Activated B cell treated with CpG ODN at 0.5 μM for 24 hours (primary cell): ENCODE data around the gene H2BK1. TPM values are rescaled to one million over a fixed set of nuclear protein-coding genes. Genes with fewer than 3 reads are reported as not detected.
A peak's percentile ranks its signal among the peaks of the same experiment; 100 is the strongest.

ENCODE experiments used
- ATAC-seq: fragments of 200-7000 bp; cut with Tn5 transposase; one replicate; pipeline ENCODE4 v1.10.0; 2021; ENCODE audit warnings: low read depth, mild to moderate bottlenecking, moderate library complexity
- CTCF ChIA-PET: fragments of 350-600 bp; sonication (Branson Sonifier 250); formaldehyde crosslinking; loops from one replicate; lab custom pipeline; 2021; ENCODE audit warnings: antibody characterized with exemption; lab: Charles Lee
- POLR2A ChIA-PET: fragments of 350-600 bp; sonication (Branson Sonifier 250); formaldehyde crosslinking; loops from one replicate; lab custom pipeline; 2021; ENCODE audit warnings: antibody characterized with exemption; lab: Charles Lee
- DNase-seq: peaks from one replicate; pipeline ENCODE4 v3.0.0; 2022
- H3K27ac Mint-ChIP-seq: one replicate; pipeline ENCODE4 v1.8.0; 2020; ENCODE audit warnings: mixed read lengths
- H3K27me3 Mint-ChIP-seq: one replicate; pipeline ENCODE4 v1.8.0; 2021; ENCODE audit warnings: mixed read lengths
- H3K36me3 Mint-ChIP-seq: one replicate; pipeline ENCODE4 v1.8.0; 2021; ENCODE audit warnings: low read depth, mixed read lengths
- H3K4me1 Mint-ChIP-seq: one replicate; pipeline ENCODE4 v1.8.0; 2021; ENCODE audit warnings: mixed read lengths
- H3K4me3 Mint-ChIP-seq: one replicate; pipeline ENCODE4 v1.8.0; 2020; ENCODE audit warnings: mild to moderate bottlenecking, mixed read lengths
- H3K9me3 Mint-ChIP-seq: one replicate; pipeline ENCODE4 v1.8.0; 2020; ENCODE audit warnings: mixed read lengths
- intact Hi-C: fragments of 100-400 bp; cut with micrococcal nuclease; formaldehyde crosslinking; loops from one replicate; pipeline ENCODE4 v1.15.1; 2024
- total RNA-seq: library from RNA; stranded (reverse); gene quantifications from 2 replicates; pipeline ENCODE4 v1.2.3, GENCODE V29; 2022
- TF ChIP-seq, protein P1 (sequence below): fragments of 200-600 bp; IDR thresholded peaks from one replicate; pipeline ENCODE4 v1.8.0; 2022; ENCODE audit warnings: antibody characterized with exemption, mild to moderate bottlenecking

Gene H2BK1
- total RNA-seq, 1 donor from 2014 or later, result 1.8 TPM

DNA sequence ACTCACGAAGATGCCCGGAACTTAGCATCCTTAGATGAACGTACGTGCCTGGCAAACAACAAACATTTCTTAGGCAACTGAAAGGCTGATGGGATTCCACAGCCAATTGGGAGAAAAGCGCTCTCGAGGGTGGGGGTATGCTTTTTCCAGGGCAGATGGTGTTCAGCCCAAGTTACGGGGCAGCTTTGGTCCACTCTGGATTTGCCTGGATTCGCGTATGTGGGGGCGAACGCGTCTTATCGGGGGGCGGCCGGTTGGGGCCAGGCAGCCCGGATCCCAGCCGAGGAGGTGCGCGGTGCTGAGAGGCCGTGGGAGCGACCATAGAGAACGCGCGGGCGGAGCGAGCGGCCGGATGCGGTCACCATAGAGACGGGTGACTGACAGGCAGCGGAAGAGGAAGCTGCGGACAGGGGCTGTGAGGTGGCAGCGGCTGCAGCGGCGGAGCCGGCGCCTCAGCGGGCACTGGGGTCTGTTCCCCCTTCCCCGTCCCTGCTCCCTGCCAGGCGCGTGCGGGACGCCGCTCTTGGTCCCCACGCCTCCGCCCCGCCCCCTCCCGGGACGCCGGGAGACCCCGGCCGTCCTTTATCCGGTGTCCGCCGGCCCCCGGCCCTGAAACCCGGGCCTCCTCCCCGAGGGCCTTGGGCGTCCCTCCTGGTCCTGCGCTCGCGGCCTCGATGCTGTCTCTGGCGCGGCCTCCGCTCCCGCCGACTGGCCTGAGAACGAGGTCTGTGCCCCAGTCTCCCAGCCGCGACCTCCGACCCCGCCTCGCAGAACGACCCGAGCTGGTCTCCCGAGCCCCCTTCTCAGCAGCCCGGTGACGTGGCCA, 22.0 kb upstream of the H2BK1 start, which contains the start of gene CHPF2:
Gene CHPF2, plus strand, starts transcription at position 393 of the 826 bp plus-strand sequence. CDS start 1,529 bp downstream, outside the sequence.
- Mint-ChIP-seq H3K9me3 (no peaks in the 10 kb centered on the region), H3K4me3 (peak within 1 kb of the TSS; percentile 99), H3K36me3 (peaks cover 29% of the 10 kb centered on the region), H3K27me3 (no peaks in the 10 kb centered on the region), H3K27ac (peak within 1 kb of the TSS; percentile 96), H3K4me1 (peaks cover 35% of the 10 kb centered on the region)
- DNase-seq (peak; percentile 85), ATAC-seq (peak; percentile 93)
- CTCF ChIA-PET, result interaction anchor here (1.3 to 2.6 kb wide), 2 partner anchors 12 to 13 kb away, joined by 4 to 11 read pairs; no protein-coding TSS in a partner anchor
- intact Hi-C loops, result loop anchor here (1.0 to 10.0 kb wide), 8 partner anchors 13 to 1358 kb away; partner anchors contain the start of genes ATP6V0E2, GBX1, NUB1 and TMUB1
- POLR2A ChIA-PET, result interaction anchor here (0.8 to 2.9 kb wide), 7 partner anchors 10 to 288 kb away, joined by 3 to 23 read pairs (median 3); partner anchors contain the start of genes NUB1 and RHEB
- TF ChIP-seq, protein P1, sequence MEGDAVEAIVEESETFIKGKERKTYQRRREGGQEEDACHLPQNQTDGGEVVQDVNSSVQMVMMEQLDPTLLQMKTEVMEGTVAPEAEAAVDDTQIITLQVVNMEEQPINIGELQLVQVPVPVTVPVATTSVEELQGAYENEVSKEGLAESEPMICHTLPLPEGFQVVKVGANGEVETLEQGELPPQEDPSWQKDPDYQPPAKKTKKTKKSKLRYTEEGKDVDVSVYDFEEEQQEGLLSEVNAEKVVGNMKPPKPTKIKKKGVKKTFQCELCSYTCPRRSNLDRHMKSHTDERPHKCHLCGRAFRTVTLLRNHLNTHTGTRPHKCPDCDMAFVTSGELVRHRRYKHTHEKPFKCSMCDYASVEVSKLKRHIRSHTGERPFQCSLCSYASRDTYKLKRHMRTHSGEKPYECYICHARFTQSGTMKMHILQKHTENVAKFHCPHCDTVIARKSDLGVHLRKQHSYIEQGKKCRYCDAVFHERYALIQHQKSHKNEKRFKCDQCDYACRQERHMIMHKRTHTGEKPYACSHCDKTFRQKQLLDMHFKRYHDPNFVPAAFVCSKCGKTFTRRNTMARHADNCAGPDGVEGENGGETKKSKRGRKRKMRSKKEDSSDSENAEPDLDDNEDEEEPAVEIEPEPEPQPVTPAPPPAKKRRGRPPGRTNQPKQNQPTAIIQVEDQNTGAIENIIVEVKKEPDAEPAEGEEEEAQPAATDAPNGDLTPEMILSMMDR, result no peak

DNA sequence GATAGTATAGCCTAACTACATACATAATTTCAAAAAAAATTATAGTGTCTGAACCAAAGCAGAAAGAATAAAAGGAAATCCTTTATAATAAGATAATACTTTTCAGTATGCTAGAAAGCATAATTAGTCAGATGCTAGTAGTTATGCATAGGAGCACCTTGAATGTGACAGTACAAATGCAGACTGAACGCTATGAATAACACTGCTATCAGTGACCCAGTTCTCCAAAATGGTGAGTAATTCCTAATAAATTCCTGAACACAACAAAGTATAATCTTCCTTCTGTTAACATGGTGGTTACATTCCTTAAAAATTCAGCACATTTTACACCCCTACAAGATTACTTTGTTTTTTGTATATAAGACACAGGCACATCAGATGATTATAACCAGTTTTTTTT, 20.8 kb upstream of the H2BK1 start:
- ChIA-PET POLR2A (no interaction called here), CTCF (no interaction called here)
- no peaks in the 10 kb centered on the region for H3K27me3 Mint-ChIP-seq
- H3K4me1 Mint-ChIP-seq, result peaks cover 47% of the 10 kb centered on the region
- H3K4me3 Mint-ChIP-seq, result peak overlapping the region; percentile 99
- no peaks in the 10 kb centered on the region for H3K9me3 Mint-ChIP-seq
- H3K27ac Mint-ChIP-seq, result no peak overlapping the region
- no peak for DNase-seq
- TF ChIP-seq, protein P1, result no peak
- ATAC-seq, result no peak
- H3K36me3 Mint-ChIP-seq, result peaks cover 25% of the 10 kb centered on the region
- intact Hi-C loops, result loop anchor here (5.0 to 10.0 kb wide), 3 partner anchors 64 to 1356 kb away; partner anchors contain the start of genes ATP6V0E2 and GBX1

DNA sequence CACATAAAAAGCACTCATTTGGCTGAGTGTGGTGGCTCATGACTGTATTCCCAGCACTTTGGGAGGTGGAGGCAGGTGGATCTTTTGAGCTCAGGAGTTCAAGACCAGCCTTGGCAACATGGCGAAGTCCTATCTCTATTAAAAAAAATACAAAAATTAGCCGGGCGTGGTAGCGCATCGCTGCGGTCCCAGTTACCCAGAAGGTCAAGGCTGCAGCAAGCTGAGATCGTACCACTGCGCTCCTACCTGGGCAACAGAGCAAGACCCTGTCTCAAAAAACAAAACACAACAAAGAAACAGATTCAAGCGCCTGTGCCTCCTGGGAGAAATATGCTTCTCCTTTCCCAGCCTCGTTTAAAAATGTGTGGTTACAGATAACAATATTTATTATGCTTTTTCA, 19.0 kb upstream of the H2BK1 start:
- ChIA-PET CTCF (no interaction called here), POLR2A (no interaction called here)
- Mint-ChIP-seq H3K4me1 (peaks cover 56% of the 10 kb centered on the region), H3K27ac (no peak overlapping the region), H3K4me3 (no peak overlapping the region), H3K9me3 (no peaks in the 10 kb centered on the region), H3K36me3 (peaks cover 27% of the 10 kb centered on the region), H3K27me3 (no peaks in the 10 kb centered on the region)
- DNase-seq (no peak), ATAC-seq (no peak)
- intact Hi-C loops, result loop anchor here (5.0 to 10.0 kb wide), 4 partner anchors 73 to 1514 kb away; partner anchors contain the start of genes PRKAG2 and ZNF467
- TF ChIP-seq, protein P1, result no peak

DNA sequence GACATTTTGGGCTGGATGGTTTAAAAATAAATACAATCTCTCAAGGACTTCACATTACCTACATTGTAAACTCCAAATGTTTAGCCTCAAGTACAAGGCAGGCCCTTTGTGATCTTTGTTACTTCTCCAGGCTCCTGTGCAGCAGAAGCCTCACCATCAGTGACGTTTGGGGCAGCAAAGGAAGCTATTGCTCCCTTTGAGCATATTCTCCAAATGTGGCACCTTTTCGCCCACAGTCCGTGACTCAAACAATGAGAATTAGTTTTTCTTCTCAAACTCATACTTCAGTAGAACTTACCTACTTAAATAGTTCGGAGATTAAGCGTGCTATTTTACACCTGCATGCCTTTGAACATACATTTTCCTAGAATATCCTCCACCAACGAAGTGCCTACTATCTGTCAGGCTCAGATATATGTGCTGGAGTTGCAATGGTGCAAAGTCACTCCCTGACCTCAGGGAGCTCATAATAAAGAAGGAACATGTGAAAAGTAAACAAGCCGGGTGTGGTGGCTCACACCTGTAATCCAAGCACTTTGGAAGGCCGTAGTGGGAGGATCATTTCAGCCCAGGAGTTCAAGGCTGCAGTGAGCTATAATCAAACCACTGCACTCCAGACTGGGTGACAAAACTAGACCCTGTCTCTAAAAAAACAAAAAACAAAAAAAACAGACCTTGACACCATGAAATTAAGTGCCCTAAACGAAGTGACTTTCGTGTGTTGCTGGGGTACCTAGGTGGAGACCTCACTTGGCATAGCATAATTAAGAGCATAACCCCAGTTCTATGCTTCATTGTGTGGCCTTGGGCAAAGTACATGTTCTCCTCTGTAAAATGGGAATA, 18.0 kb upstream of the H2BK1 start:
- H3K9me3 Mint-ChIP-seq, result no peaks in the 10 kb centered on the region
- TF ChIP-seq, protein P1, result no peak
- no peak for DNase-seq
- peaks cover 46% of the 10 kb centered on the region for H3K4me1 Mint-ChIP-seq
- ATAC-seq, result no peak
- CTCF ChIA-PET, result no interaction called here
- no peaks in the 10 kb centered on the region for H3K27me3 Mint-ChIP-seq
- intact Hi-C loops, result loop anchor here (5.0 to 10.0 kb wide), 4 partner anchors 74 to 1513 kb away; partner anchors contain the start of genes PRKAG2 and ZNF467
- peak overlapping the region; percentile 91 for H3K27ac Mint-ChIP-seq
- POLR2A ChIA-PET, result interaction anchor here (1.1 to 1.7 kb wide), 3 partner anchors 15 to 23 kb away, joined by 3 to 12 read pairs (median 9); no protein-coding TSS in a partner anchor
- peaks cover 35% of the 10 kb centered on the region for H3K36me3 Mint-ChIP-seq
- H3K4me3 Mint-ChIP-seq, result peak overlapping the region; percentile 99
